Measurements from ENCODE around the gene CITED1. TPM values are rescaled to one million over a fixed set of nuclear protein-coding genes. Genes with fewer than 3 reads are reported as not detected.

CITED1 gene
- total RNA-seq, 4 donors from 2014 or later = 0.45 to 1.8 (median 1.2) TPM

DNA sequence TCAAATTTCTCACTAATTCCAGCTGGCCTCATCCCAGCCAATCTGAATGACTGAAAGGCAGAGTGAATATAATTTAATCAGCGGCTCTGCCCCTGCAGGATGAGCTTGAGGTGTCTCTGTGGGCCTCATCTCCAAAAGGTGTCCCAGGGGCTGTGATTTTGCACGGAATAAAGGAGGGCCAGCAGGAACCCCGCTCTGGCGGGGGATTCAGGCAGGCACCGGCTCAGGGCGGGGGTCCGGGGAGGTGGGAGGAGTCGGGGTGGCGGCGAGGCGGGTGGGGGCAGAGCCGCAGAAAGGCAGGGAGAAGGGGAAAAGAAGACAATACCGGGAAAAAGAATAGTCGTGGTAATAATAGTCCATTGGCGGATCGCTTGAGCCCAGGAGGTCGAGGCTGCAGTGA is 50.9 kb downstream of the CITED1 start:
- H3K27ac ChIP-seq (replicated peaks in 1 of 4) = no peak overlapping the region
- no peak overlapping the region for H3K4me3 ChIP-seq
- H3K36me3 ChIP-seq = no peaks in the 10 kb centered on the region
- H3K27me3 ChIP-seq = peaks cover 0 to 12% (median 0%) of the 10 kb centered on the region in 4 donors
- intact Hi-C loops (cut with DNase I) = no loop called here
- WGBS = 31% methylated on average over 17 of the region's 17 CpGs
- peaks cover 0 to 6% (median 3%) of the 10 kb centered on the region in 4 donors for H3K4me1 ChIP-seq
- DNase-seq (ENCODE audit: extremely low spot score) = no peak
- no peaks in the 10 kb centered on the region for H3K9me3 ChIP-seq
- TF ChIP-seq POLR2AphosphoS5 (IDR thresholded peaks at IDR 0.05) = no peak
- no peak for TF ChIP-seq POLR2A (IDR thresholded peaks at IDR 0.05; ENCODE audit: low read depth)
- TF ChIP-seq EP300 (IDR thresholded peaks at IDR 0.05) = no peak
- TF ChIP-seq, protein P1, sequence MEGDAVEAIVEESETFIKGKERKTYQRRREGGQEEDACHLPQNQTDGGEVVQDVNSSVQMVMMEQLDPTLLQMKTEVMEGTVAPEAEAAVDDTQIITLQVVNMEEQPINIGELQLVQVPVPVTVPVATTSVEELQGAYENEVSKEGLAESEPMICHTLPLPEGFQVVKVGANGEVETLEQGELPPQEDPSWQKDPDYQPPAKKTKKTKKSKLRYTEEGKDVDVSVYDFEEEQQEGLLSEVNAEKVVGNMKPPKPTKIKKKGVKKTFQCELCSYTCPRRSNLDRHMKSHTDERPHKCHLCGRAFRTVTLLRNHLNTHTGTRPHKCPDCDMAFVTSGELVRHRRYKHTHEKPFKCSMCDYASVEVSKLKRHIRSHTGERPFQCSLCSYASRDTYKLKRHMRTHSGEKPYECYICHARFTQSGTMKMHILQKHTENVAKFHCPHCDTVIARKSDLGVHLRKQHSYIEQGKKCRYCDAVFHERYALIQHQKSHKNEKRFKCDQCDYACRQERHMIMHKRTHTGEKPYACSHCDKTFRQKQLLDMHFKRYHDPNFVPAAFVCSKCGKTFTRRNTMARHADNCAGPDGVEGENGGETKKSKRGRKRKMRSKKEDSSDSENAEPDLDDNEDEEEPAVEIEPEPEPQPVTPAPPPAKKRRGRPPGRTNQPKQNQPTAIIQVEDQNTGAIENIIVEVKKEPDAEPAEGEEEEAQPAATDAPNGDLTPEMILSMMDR (IDR thresholded peaks at IDR 0.05) = no peak

DNA sequence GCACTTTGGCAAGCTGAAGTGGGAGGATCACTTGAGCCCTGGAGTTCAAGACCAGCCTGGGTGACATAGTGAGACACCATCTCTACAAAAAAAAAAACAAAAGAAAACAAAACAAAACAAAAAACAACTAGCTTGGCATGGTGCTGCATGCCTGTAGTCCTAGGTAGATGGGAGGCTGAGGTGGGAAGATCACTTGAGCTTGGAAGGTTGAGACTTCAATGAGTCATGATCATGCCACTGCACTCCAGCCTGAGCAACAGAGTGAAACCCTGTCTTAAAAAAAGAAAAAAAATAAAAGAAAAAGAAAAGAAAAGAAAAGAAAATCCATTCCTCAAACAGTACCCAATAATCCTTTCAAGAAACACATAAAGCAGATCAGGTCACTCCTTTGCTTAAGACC is 52.0 kb downstream of the CITED1 start:
- DNase-seq (ENCODE audit: extremely low spot score) = no peak
- Histone ChIP-seq H3K9me3 (no peaks in the 10 kb centered on the region), H3K4me1 (peaks cover 0 to 6% (median 3%) of the 10 kb centered on the region in 4 donors), H3K27ac (replicated peaks in 1 of 4) (no peak overlapping the region), H3K27me3 (peaks cover 0 to 12% (median 0%) of the 10 kb centered on the region in 4 donors), H3K4me3 (no peak overlapping the region), H3K36me3 (no peaks in the 10 kb centered on the region)
- intact Hi-C loops (cut with DNase I) = no loop called here
- TF ChIP-seq POLR2AphosphoS5 (IDR thresholded peaks at IDR 0.05) (no peak), EP300 (IDR thresholded peaks at IDR 0.05) (no peak), POLR2A (IDR thresholded peaks at IDR 0.05; ENCODE audit: low read depth) (no peak)
- TF ChIP-seq, protein P1 (IDR thresholded peaks at IDR 0.05) = no peak

Small RNA genes within 50 kb of the gene (small RNA-seq; reads per million reads assigned to genes)
- gene RF00019 = 0 reads per million in 3 donors

Other genes with a start within 250 kb of the CITED1 start
- 10 to 100 TPM in 3 of 4 donors, 1 to 10 TPM in 1; 8.0 to 19.8 (median 13.3) TPM for gene RTL5, start 174.0 kb downstream of the CITED1 start, total RNA-seq
- 10 to 100 TPM in 3 of 4 donors, 1 to 10 TPM in 1; 6.8 to 20.4 (median 11.5) TPM for gene PIN4, start 124.2 kb downstream of the CITED1 start, total RNA-seq
- gene ERCC6L, start 66.9 kb downstream of the CITED1 start, total RNA-seq = under 1 TPM in 2 of 4 donors, not detected in 2; 0.06 to 0.13 TPM
- gene RPS4X, start 28.7 kb downstream of the CITED1 start, total RNA-seq = 1,000 to 10,000 TPM in 1 of 4 donors, 100 to 1,000 TPM in 3; 716 to 1,056 (median 798) TPM